ENCODE results near the gene MAD1L1.

Gene MAD1L1

GRCh38 chr7:2010551-2011265 is 222.0 kb downstream of the MAD1L1 start:
- no peaks in the 10 kb centered on the region for H3K27me3 ChIP-seq (ENCODE audit: control insufficient read depth, insufficient read depth, low read length)
- H3K9ac ChIP-seq (ENCODE audit: low read depth, low read length), result no peak overlapping the region
- no peaks in the 10 kb centered on the region for H3K4me1 ChIP-seq (ENCODE audit: control insufficient read depth, insufficient read depth, low read length)
- H3K36me3 ChIP-seq (ENCODE audit: control insufficient read depth, insufficient read depth, low read length), result peaks cover 20% of the 10 kb centered on the region
- no peak overlapping the region for H3K4me3 ChIP-seq (ENCODE audit: low read depth, low read length)
- no peaks in the 10 kb centered on the region for H3K9me3 ChIP-seq (ENCODE audit: control insufficient read depth, insufficient read depth, low read length)

- Histone ChIP-seq H3K9ac (ENCODE audit: low read depth, low read length) (no peak overlapping the region), H3K4me1 (ENCODE audit: control insufficient read depth, insufficient read depth, low read length) (no peaks in the 10 kb centered on the region), H3K36me3 (ENCODE audit: control insufficient read depth, insufficient read depth, low read length) (peaks cover 20% of the 10 kb centered on the region), H3K27me3 (ENCODE audit: control insufficient read depth, insufficient read depth, low read length) (no peaks in the 10 kb centered on the region), H3K9me3 (ENCODE audit: control insufficient read depth, insufficient read depth, low read length) (no peaks in the 10 kb centered on the region), H3K4me3 (ENCODE audit: low read depth, low read length) (no peak overlapping the region)
Observed at GRCh38 chr7:2010101-2010500, 222.6 kb downstream of the MAD1L1 start.

GRCh38 chr7:2009541-2010001 is 223.2 kb downstream of the MAD1L1 start:
- Histone ChIP-seq H3K9ac (ENCODE audit: low read depth, low read length) (no peak overlapping the region), H3K4me3 (ENCODE audit: low read depth, low read length) (no peak overlapping the region), H3K9me3 (ENCODE audit: control insufficient read depth, insufficient read depth, low read length) (no peaks in the 10 kb centered on the region), H3K4me1 (ENCODE audit: control insufficient read depth, insufficient read depth, low read length) (no peaks in the 10 kb centered on the region), H3K27me3 (ENCODE audit: control insufficient read depth, insufficient read depth, low read length) (no peaks in the 10 kb centered on the region), H3K36me3 (ENCODE audit: control insufficient read depth, insufficient read depth, low read length) (peaks cover 20% of the 10 kb centered on the region)

- Histone ChIP-seq H3K9ac (ENCODE audit: low read depth, low read length) (no peak overlapping the region), H3K36me3 (ENCODE audit: control insufficient read depth, insufficient read depth, low read length) (peaks cover 17% of the 10 kb centered on the region), H3K27me3 (ENCODE audit: control insufficient read depth, insufficient read depth, low read length) (no peaks in the 10 kb centered on the region), H3K4me1 (ENCODE audit: control insufficient read depth, insufficient read depth, low read length) (no peaks in the 10 kb centered on the region), H3K9me3 (ENCODE audit: control insufficient read depth, insufficient read depth, low read length) (no peaks in the 10 kb centered on the region), H3K4me3 (ENCODE audit: low read depth, low read length) (no peak overlapping the region)
Observed at GRCh38 chr7:2008936-2009540, 223.7 kb downstream of the MAD1L1 start.

- no peaks in the 10 kb centered on the region for H3K27me3 ChIP-seq (ENCODE audit: control insufficient read depth, insufficient read depth, low read length)
- no peaks in the 10 kb centered on the region for H3K4me1 ChIP-seq (ENCODE audit: control insufficient read depth, insufficient read depth, low read length)
- H3K4me3 ChIP-seq (ENCODE audit: low read depth, low read length), result no peak overlapping the region
- H3K9me3 ChIP-seq (ENCODE audit: control insufficient read depth, insufficient read depth, low read length), result no peaks in the 10 kb centered on the region
- H3K9ac ChIP-seq (ENCODE audit: low read depth, low read length), result no peak overlapping the region
- peaks cover 15% of the 10 kb centered on the region for H3K36me3 ChIP-seq (ENCODE audit: control insufficient read depth, insufficient read depth, low read length)
Observed at GRCh38 chr7:2008101-2008935, 224.4 kb downstream of the MAD1L1 start.

- Histone ChIP-seq H3K9ac (ENCODE audit: low read depth, low read length) (no peak overlapping the region), H3K9me3 (ENCODE audit: control insufficient read depth, insufficient read depth, low read length) (no peaks in the 10 kb centered on the region), H3K36me3 (ENCODE audit: control insufficient read depth, insufficient read depth, low read length) (peaks cover 13% of the 10 kb centered on the region), H3K4me3 (ENCODE audit: low read depth, low read length) (no peak overlapping the region), H3K27me3 (ENCODE audit: control insufficient read depth, insufficient read depth, low read length) (no peaks in the 10 kb centered on the region), H3K4me1 (ENCODE audit: control insufficient read depth, insufficient read depth, low read length) (no peaks in the 10 kb centered on the region)
Observed at GRCh38 chr7:2007551-2007950, 225.2 kb downstream of the MAD1L1 start.

GRCh38 chr7:2006921-2007381 is 225.8 kb downstream of the MAD1L1 start:
- Histone ChIP-seq H3K4me3 (ENCODE audit: low read depth, low read length) (no peak overlapping the region), H3K36me3 (ENCODE audit: control insufficient read depth, insufficient read depth, low read length) (peaks cover 13% of the 10 kb centered on the region), H3K4me1 (ENCODE audit: control insufficient read depth, insufficient read depth, low read length) (no peaks in the 10 kb centered on the region)

GRCh38 chr7:2006231-2006771 is 226.4 kb downstream of the MAD1L1 start:
- Histone ChIP-seq H3K9me3 (ENCODE audit: control insufficient read depth, insufficient read depth, low read length) (no peaks in the 10 kb centered on the region), H3K4me3 (ENCODE audit: low read depth, low read length) (no peak overlapping the region), H3K27me3 (ENCODE audit: control insufficient read depth, insufficient read depth, low read length) (no peaks in the 10 kb centered on the region), H3K4me1 (ENCODE audit: control insufficient read depth, insufficient read depth, low read length) (no peaks in the 10 kb centered on the region), H3K9ac (ENCODE audit: low read depth, low read length) (no peak overlapping the region), H3K36me3 (ENCODE audit: control insufficient read depth, insufficient read depth, low read length) (peaks cover 13% of the 10 kb centered on the region)

More at GRCh38 chr7:2006921-2007381, 225.8 kb downstream of the MAD1L1 start:
- no peaks in the 10 kb centered on the region for H3K9me3 ChIP-seq (ENCODE audit: control insufficient read depth, insufficient read depth, low read length)
- no peak overlapping the region for H3K9ac ChIP-seq (ENCODE audit: low read depth, low read length)
- no peaks in the 10 kb centered on the region for H3K27me3 ChIP-seq (ENCODE audit: control insufficient read depth, insufficient read depth, low read length)

- no peaks in the 10 kb centered on the region for H3K9me3 ChIP-seq (ENCODE audit: control insufficient read depth, insufficient read depth, low read length)
- no peak overlapping the region for H3K9ac ChIP-seq (ENCODE audit: low read depth, low read length)
- no peaks in the 10 kb centered on the region for H3K4me1 ChIP-seq (ENCODE audit: control insufficient read depth, insufficient read depth, low read length)
- no peak overlapping the region for H3K4me3 ChIP-seq (ENCODE audit: low read depth, low read length)
- no peaks in the 10 kb centered on the region for H3K27me3 ChIP-seq (ENCODE audit: control insufficient read depth, insufficient read depth, low read length)
- H3K36me3 ChIP-seq (ENCODE audit: control insufficient read depth, insufficient read depth, low read length), result peaks cover 15% of the 10 kb centered on the region
Observed at GRCh38 chr7:2005786-2006185, 227.0 kb downstream of the MAD1L1 start.

- H3K4me1 ChIP-seq (ENCODE audit: control insufficient read depth, insufficient read depth, low read length), result no peaks in the 10 kb centered on the region
- no peaks in the 10 kb centered on the region for H3K27me3 ChIP-seq (ENCODE audit: control insufficient read depth, insufficient read depth, low read length)
Observed at GRCh38 chr7:2004841-2005725, 227.7 kb downstream of the MAD1L1 start.

More at GRCh38 chr7:2004841-2005725, 227.7 kb downstream of the MAD1L1 start:
- Histone ChIP-seq H3K9ac (ENCODE audit: low read depth, low read length) (no peak overlapping the region), H3K4me3 (ENCODE audit: low read depth, low read length) (no peak overlapping the region), H3K9me3 (ENCODE audit: control insufficient read depth, insufficient read depth, low read length) (no peaks in the 10 kb centered on the region), H3K36me3 (ENCODE audit: control insufficient read depth, insufficient read depth, low read length) (peaks cover 15% of the 10 kb centered on the region)
